Endothelial cell of umbilical vein (primary cell): ENCODE data around the gene PRPS1. TPM values are rescaled to one million over a fixed set of nuclear protein-coding genes. Genes with fewer than 3 reads are reported as not detected.

ENCODE experiments used
- BruUV-seq: library from RNA; stranded (reverse); fragments of 400-500 nt; replicated peaks from 2 replicates; lab custom pipeline; 2021; lab: Mats Ljungman, UMichigan
- CTCF ChIA-PET: fragments of 300-600, 350-600 bp; sonication (Branson Sonifier 250); formaldehyde crosslinking; loops from one replicate; lab custom pipeline; 2021; ENCODE audit warnings: antibody characterized with exemption, inconsistent platforms; lab: Charles Lee
- POLR2A ChIA-PET: fragments of 300-600, 350-600 bp; sonication (Branson Sonifier 250); formaldehyde crosslinking; loops from one replicate; lab custom pipeline; 2021; ENCODE audit warnings: antibody characterized with exemption, inconsistent platforms; lab: Charles Lee
- DNase-seq: peaks from one replicate; pipeline ENCODE4 v3.0.0-alpha.2; 2011; ENCODE audit warnings: low read depth, low spot score
- FAIRE-seq: peaks from 2 replicates; lab custom pipeline; 2011; peaks lifted over from hg19 to GRCh38; lab: Jason Lieb, UNC
- H2AFZ ChIP-seq: 2 replicates; pipeline ENCODE4 v1.6.0; 2012; ENCODE audit warnings: low read depth, low read length, control low read depth, inconsistent platforms
- H3K27ac ChIP-seq: 2 replicates; pipeline ENCODE4 v1.5.1; 2011; ENCODE audit warnings: low read depth, mild to moderate bottlenecking, control low read depth, low read length, moderate library complexity; ENCODE audit not compliant: insufficient read depth
- H3K27me3 ChIP-seq, 2 experiments: 2 replicates each; pipeline versions ENCODE4 v1.6.0 to v1.6.1; 2011; ENCODE audit warnings: low read length in 2 of 2, mixed read lengths in 1 of 2; ENCODE audit not compliant: control insufficient read depth in 2 of 2, insufficient read depth in 2 of 2
- H3K36me3 ChIP-seq, 2 experiments: 2 replicates in 1 of 2; 3 replicates in 1 of 2; pipeline ENCODE4 v1.5.1; 2011; ENCODE audit warnings: low read length in 2 of 2, mild to moderate bottlenecking in 1 of 2, moderate library complexity in 1 of 2; ENCODE audit not compliant: control insufficient read depth in 2 of 2, insufficient read depth in 2 of 2; ENCODE audit errors: extremely low read depth in 1 of 2
- H3K4me1 ChIP-seq: 3 replicates; pipeline ENCODE4 v1.5.1; 2011; ENCODE audit warnings: mild to moderate bottlenecking, low read length; ENCODE audit not compliant: control insufficient read depth, insufficient read depth; ENCODE audit errors: extremely low read depth
- H3K4me2 ChIP-seq: 2 replicates; pipeline ENCODE4 v1.6.1; 2011; ENCODE audit warnings: low read length, control low read depth, mixed read lengths; ENCODE audit not compliant: insufficient read depth
- H3K4me3 ChIP-seq, 3 experiments: fragments of 200-600 bp in 1 of 3; sonication (generic), shearing (Covaris generic) in 1 of 3; replicated peaks in 1 of 3; 2 replicates each; pipeline ENCODE4 v1.5.1; 2011 to 2016; ENCODE audit warnings: control low read depth in 3 of 3, low read length in 3 of 3, mild to moderate bottlenecking in 2 of 3, inconsistent platforms in 1 of 3, low read depth in 1 of 3, moderate library complexity in 1 of 3; ENCODE audit not compliant: insufficient read depth in 1 of 3
- H3K79me2 ChIP-seq: 2 replicates; pipeline ENCODE4 v1.6.0; 2012; ENCODE audit warnings: low read length, inconsistent platforms; ENCODE audit not compliant: control insufficient read depth, insufficient read depth
- H3K9ac ChIP-seq: replicated peaks from 2 replicates; pipeline ENCODE3; 2011; ENCODE audit warnings: low read length, control low read depth; ENCODE audit not compliant: insufficient read depth; ENCODE audit errors: extremely low read depth
- H3K9me1 ChIP-seq: replicated peaks from 3 replicates; pipeline ENCODE4 v1.6.0; 2011; ENCODE audit warnings: mild to moderate bottlenecking, low read length; ENCODE audit not compliant: control insufficient read depth, insufficient read depth; ENCODE audit errors: extremely low read depth
- H3K9me3 ChIP-seq: replicated peaks from 2 replicates; pipeline ENCODE4 v1.5.1; 2012; ENCODE audit warnings: low read length, inconsistent platforms; ENCODE audit not compliant: control insufficient read depth, insufficient read depth
- H4K20me1 ChIP-seq: replicated peaks from 2 replicates; pipeline ENCODE3; 2011; ENCODE audit warnings: mild to moderate bottlenecking, low read length; ENCODE audit not compliant: control insufficient read depth, insufficient read depth; ENCODE audit errors: extremely low read depth
- CTCF ChIP-seq, 2 donors: IDR thresholded peaks; 1 replicate in 1 of 2; 2 replicates in 1 of 2; pipeline ENCODE4 v1.5.1; 2011; ENCODE audit warnings: low read length in 2 of 2, mild to moderate bottlenecking in 2 of 2, moderate library complexity in 2 of 2, control low read depth in 1 of 2, inconsistent platforms in 1 of 2, low read depth in 1 of 2; ENCODE audit not compliant: insufficient read depth in 1 of 2; ENCODE audit errors: extremely low read depth in 1 of 2
- EZH2 ChIP-seq: IDR thresholded peaks from 2 replicates; pipeline ENCODE4 v1.6.1; 2012; ENCODE audit warnings: borderline replicate concordance, low read depth, mild to moderate bottlenecking, moderate library complexity, low read length, inconsistent platforms; ENCODE audit not compliant: severe bottlenecking
- FOS ChIP-seq: IDR thresholded peaks from 2 replicates; pipeline ENCODE4 v1.6.1; 2011; ENCODE audit warnings: mild to moderate bottlenecking, low read length, moderate library complexity, borderline replicate concordance; ENCODE audit not compliant: insufficient read depth
- GATA2 ChIP-seq: IDR thresholded peaks from 2 replicates; pipeline ENCODE4 v1.7.0; 2011; ENCODE audit warnings: low read depth, mild to moderate bottlenecking, moderate library complexity, mixed read lengths, low read length; ENCODE audit not compliant: insufficient read length, insufficient read depth
- JUN ChIP-seq: IDR thresholded peaks from 2 replicates; pipeline ENCODE4 v1.6.1; 2011; ENCODE audit warnings: borderline replicate concordance, low read depth; ENCODE audit not compliant: insufficient read length, insufficient read depth
- MAX ChIP-seq: IDR thresholded peaks from 2 replicates; pipeline ENCODE4 v1.6.1; 2011; ENCODE audit not compliant: insufficient read depth, insufficient read length
- MYC ChIP-seq: IDR thresholded peaks from one replicate; pipeline ENCODE4 v1.6.1; 2011; ENCODE audit warnings: mild to moderate bottlenecking, low read depth, low read length
- POLR2A ChIP-seq: IDR thresholded peaks from 2 replicates; pipeline ENCODE4 v1.6.1; 2012; ENCODE audit warnings: low read depth, mild to moderate bottlenecking, control low read depth, low read length
- POLR2AphosphoS5 ChIP-seq: IDR thresholded peaks from 2 replicates; pipeline ENCODE4 v1.6.1; 2012; ENCODE audit warnings: low read depth, mild to moderate bottlenecking, control low read depth, low read length, moderate library complexity; ENCODE audit not compliant: insufficient read depth
- dilution Hi-C: fragments of 300-500 bp; cut with MboI; formaldehyde crosslinking; loops from one replicate; pipeline ENCODE4 v1.15.0; 2019; ENCODE audit warnings: low sequenced_read_pairs; ENCODE audit not compliant: extremely low pct_ligation_motif_present
- intact Hi-C: fragments of 100-400 bp; cut with micrococcal nuclease; formaldehyde crosslinking; loops from one replicate; pipeline ENCODE4 v1.10.0; 2022
- polyA plus RNA-seq, 4 experiments: library from polyadenylated mRNA; depleted of rRNA in 3 of 4; stranded (reverse) in 3 of 4; unstranded in 1 of 4; fragments of >200 nt; gene quantifications; 2 replicates each; pipeline versions ENCODE4 v1.2.1 to v1.2.3, GENCODE V29; 2011 to 2012; ENCODE audit warnings: missing spikeins in 1 of 4
- total RNA-seq: library from RNA; stranded (reverse); gene quantifications from 2 replicates; pipeline ENCODE4 v1.2.3, GENCODE V29; 2021

The PRPS1 gene
- total and polyA plus RNA-seq, 2 donors (not counting 3 experiments of a cell fraction or from before 2014, with no cell fraction given) = 30.9 to 36.8 TPM

- Histone ChIP-seq H4K20me1 (no peaks in the 10 kb centered on the region), H3K27me3 (no peaks in the 10 kb centered on the region), H3K79me2 (no peaks in the 10 kb centered on the region), H3K9me1 (no peaks in the 10 kb centered on the region), H3K4me1 (peaks cover 6% of the 10 kb centered on the region), H3K9me3 (no peaks in the 10 kb centered on the region), H3K4me3 (no peak overlapping the region), H3K4me2 (no peak overlapping the region), H3K9ac (no peak overlapping the region), H3K36me3 (no peaks in the 10 kb centered on the region), H2AFZ (no peak overlapping the region), H3K27ac (peak overlapping the region; percentile 45)
- DNase-seq (no peak), FAIRE-seq (no peak)
- intact Hi-C loops = no loop called here
- CTCF ChIA-PET = interaction anchor here (0.9 to 4.4 kb wide), 19 partner anchors 10 to 760 kb away, joined by 3 to 51 read pairs (median 4); partner anchors contain the start of genes NCBP2L, PRPS1 and TSC22D3
- POLR2A ChIA-PET = no interaction called here
- TF ChIP-seq POLR2A = no peak
- TF ChIP-seq POLR2AphosphoS5 = no peak
- TF ChIP-seq FOS = no peak
- TF ChIP-seq MYC = no peak
- no peak for TF ChIP-seq JUN
- TF ChIP-seq GATA2 = no peak
- TF ChIP-seq CTCF (IDR thresholded peaks at IDR 0.05; ENCODE audit: extremely low read depth in 1 of 2, insufficient read depth in 1 of 2, low read depth in 1 of 2, low read length in 2 of 2) = no peak
- no peak for TF ChIP-seq MAX
- TF ChIP-seq EZH2 = no peak
- no TSS peak for BruUV-seq
- dilution Hi-C loops = no loop called here
These were observed 26.2 kb downstream of the PRPS1 start for GRCh38 chrX:107654566-107654871.
